ENCODE data around the gene TMEM9. TPM values are rescaled to one million over a fixed set of nuclear protein-coding genes. Genes with fewer than 3 reads are reported as not detected.

TMEM9 gene
- total RNA-seq, 1 experiment from 2014 or later, result 435 TPM

DNA sequence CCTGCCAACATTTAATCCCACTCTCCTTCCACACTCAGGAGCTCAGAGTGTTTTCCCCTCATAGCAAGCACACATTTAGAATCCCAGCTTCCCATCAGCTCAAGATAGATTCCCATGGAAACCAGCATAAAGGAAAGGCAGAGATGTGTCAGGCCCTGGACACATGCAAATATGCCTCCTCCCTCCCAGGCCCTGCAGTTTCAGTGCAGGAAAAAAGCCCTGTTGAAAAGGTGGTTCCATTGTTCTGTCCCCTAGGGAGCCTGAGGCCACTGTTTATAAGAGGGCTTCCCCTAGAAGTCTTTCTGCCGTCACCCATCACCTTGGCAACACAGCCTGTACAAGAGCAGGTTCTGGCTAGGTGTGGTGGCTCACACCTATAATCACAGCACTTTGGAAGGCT, 45.7 kb downstream of the TMEM9 start:
- no peak for ATAC-seq

DNA sequence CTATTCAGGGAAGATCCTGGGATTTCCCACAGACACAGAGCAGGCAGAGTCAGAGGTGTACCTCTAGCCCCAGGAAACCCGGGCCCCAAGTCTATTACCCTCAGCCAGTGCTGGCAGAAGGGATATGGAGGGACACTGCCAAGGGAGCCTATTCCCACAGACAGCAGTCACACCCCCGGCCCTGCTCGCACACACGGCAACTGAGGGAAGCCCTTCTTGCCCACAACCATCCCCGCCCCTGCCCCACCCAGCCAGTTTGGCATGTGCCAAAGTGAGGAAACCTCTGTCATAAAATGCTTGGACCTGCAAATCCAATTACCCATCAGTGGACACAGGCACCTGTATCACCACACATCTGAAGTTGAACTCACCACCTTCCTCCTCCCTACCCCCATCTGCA, 48.6 kb downstream of the TMEM9 start:
- DNase-seq (no peak), ATAC-seq (no peak; the same call in 1 of the 2 replicates)
- Histone ChIP-seq H3K27ac (ENCODE audit: low read length) (no peak overlapping the region), H3K4me3 (ENCODE audit: low read length) (no peak overlapping the region), H3K4me1 (ENCODE audit: insufficient read depth, low read length) (no peaks in the 10 kb centered on the region), H3K9ac (ENCODE audit: low read length) (no peak overlapping the region), H3K9me3 (ENCODE audit: low read length) (no peaks in the 10 kb centered on the region), H3K4me2 (ENCODE audit: low read length) (no peak overlapping the region), H3K27me3 (ENCODE audit: low read length) (peaks cover 46% of the 10 kb centered on the region), H4K20me1 (ENCODE audit: low read length) (no peaks in the 10 kb centered on the region), H2AFZ (ENCODE audit: low read length) (no peak overlapping the region), H3F3A (ENCODE audit: low read length, unreplicated experiment) (no peaks in the 10 kb centered on the region), H3K36me3 (ENCODE audit: low read depth, low read length) (no peaks in the 10 kb centered on the region), H3K9me2 (replicated peaks; ENCODE audit: low read length) (no peaks in the 10 kb centered on the region), H3K79me2 (ENCODE audit: low read length) (no peaks in the 10 kb centered on the region)
- intact Hi-C loops (cut with micrococcal nuclease), result no loop called here
- ChIA-PET CTCF (no interaction called here), POLR2A (ENCODE audit: unreplicated experiment) (no interaction called here)
- no peak for TF ChIP-seq EZH2phosphoT487 (IDR thresholded peaks at IDR 0.05; ENCODE audit: borderline replicate concordance, low read length)
- no peak for TF ChIP-seq EZH2 (IDR thresholded peaks at IDR 0.05; ENCODE audit: low read length, unreplicated experiment)
- BruUV-seq (replicated peaks), result no TSS peak

More for the DNA sequence above, 45.7 kb downstream of the TMEM9 start:
- intact Hi-C loops (cut with micrococcal nuclease), result no loop called here
- Histone ChIP-seq H3K4me3 (ENCODE audit: low read length) (no peak overlapping the region), H3K36me3 (ENCODE audit: low read depth, low read length) (no peaks in the 10 kb centered on the region), H3K9me2 (replicated peaks; ENCODE audit: low read length) (no peaks in the 10 kb centered on the region), H4K20me1 (ENCODE audit: low read length) (no peaks in the 10 kb centered on the region), H3F3A (ENCODE audit: low read length, unreplicated experiment) (no peaks in the 10 kb centered on the region), H2AFZ (ENCODE audit: low read length) (no peak overlapping the region), H3K27ac (ENCODE audit: low read length) (no peak overlapping the region), H3K27me3 (ENCODE audit: low read length) (peaks cover 23% of the 10 kb centered on the region; the same call in 1 of the 2 replicates), H3K9me3 (ENCODE audit: low read length) (no peaks in the 10 kb centered on the region), H3K9ac (ENCODE audit: low read length) (no peak overlapping the region), H3K4me1 (ENCODE audit: insufficient read depth, low read length) (peaks cover 1% of the 10 kb centered on the region), H3K4me2 (ENCODE audit: low read length) (no peak overlapping the region), H3K79me2 (ENCODE audit: low read length) (no peaks in the 10 kb centered on the region)
- CTCF ChIA-PET, result no interaction called here
- no TSS peak for BruUV-seq (replicated peaks)
- no peak for TF ChIP-seq EZH2 (IDR thresholded peaks at IDR 0.05; ENCODE audit: low read length, unreplicated experiment)
- no peak for TF ChIP-seq CTCF (conservative IDR thresholded peaks at IDR 0.05; ENCODE audit: low read depth, low read length)
- TF ChIP-seq EZH2phosphoT487 (IDR thresholded peaks at IDR 0.05; ENCODE audit: borderline replicate concordance, low read length), result no peak
- POLR2A ChIA-PET (ENCODE audit: unreplicated experiment), result no interaction called here
- DNase-seq, result no peak

- Histone ChIP-seq H3K9me2 (replicated peaks; ENCODE audit: low read length) (no peaks in the 10 kb centered on the region), H3K4me1 (ENCODE audit: insufficient read depth, low read length) (no peaks in the 10 kb centered on the region), H2AFZ (ENCODE audit: low read length) (no peak overlapping the region), H4K20me1 (ENCODE audit: low read length) (no peaks in the 10 kb centered on the region), H3K27me3 (ENCODE audit: low read length) (peaks cover 61% of the 10 kb centered on the region), H3F3A (ENCODE audit: low read length, unreplicated experiment) (no peaks in the 10 kb centered on the region), H3K27ac (ENCODE audit: low read length) (no peak overlapping the region), H3K4me3 (ENCODE audit: low read length) (no peak overlapping the region), H3K9me3 (ENCODE audit: low read length) (no peaks in the 10 kb centered on the region), H3K36me3 (ENCODE audit: low read depth, low read length) (no peaks in the 10 kb centered on the region), H3K9ac (ENCODE audit: low read length) (no peak overlapping the region), H3K4me2 (ENCODE audit: low read length) (no peak overlapping the region), H3K79me2 (ENCODE audit: low read length) (no peaks in the 10 kb centered on the region)
- ChIA-PET CTCF (no interaction called here), POLR2A (ENCODE audit: unreplicated experiment) (no interaction called here)
- intact Hi-C loops (cut with micrococcal nuclease), result no loop called here
- ATAC-seq (no peak), DNase-seq (no peak)
- BruUV-seq (replicated peaks), result no TSS peak
- TF ChIP-seq EZH2phosphoT487 (IDR thresholded peaks at IDR 0.05; ENCODE audit: borderline replicate concordance, low read length), result no peak
- no peak for TF ChIP-seq EZH2 (IDR thresholded peaks at IDR 0.05; ENCODE audit: low read length, unreplicated experiment)
- no peak for TF ChIP-seq CTCF (conservative IDR thresholded peaks at IDR 0.05; ENCODE audit: low read depth, low read length)
Observed at GRCh38 chr1:201104141-201104540, 50.1 kb downstream of the TMEM9 start.
